ENCODE measurements around the gene SART1.

The SART1 gene

GRCh38 chr11:65921033-65921555 is 40.4 kb upstream of the SART1 start:
- H3K4me1 Mint-ChIP-seq (ENCODE audit: low read depth), result peaks cover 41% of the 10 kb centered on the region
- peak overlapping the region; percentile 93 for H3K27ac Mint-ChIP-seq
- H3K36me3 Mint-ChIP-seq (ENCODE audit: low read depth), result peaks cover 45% of the 10 kb centered on the region
- H3K27me3 Mint-ChIP-seq, result no peaks in the 10 kb centered on the region
- DNase-seq, result no peak
- peak overlapping the region; percentile 93 for H3K4me3 Mint-ChIP-seq
- H3K9me3 Mint-ChIP-seq, result no peaks in the 10 kb centered on the region

- peaks cover 33% of the 10 kb centered on the region for H3K4me1 Mint-ChIP-seq (ENCODE audit: low read depth)
- peaks cover 44% of the 10 kb centered on the region for H3K36me3 Mint-ChIP-seq (ENCODE audit: low read depth)
- DNase-seq, result no peak
- no peaks in the 10 kb centered on the region for H3K27me3 Mint-ChIP-seq
- H3K9me3 Mint-ChIP-seq, result no peaks in the 10 kb centered on the region
- peak overlapping the region; percentile 10 for H3K4me3 Mint-ChIP-seq
- H3K27ac Mint-ChIP-seq, result peak overlapping the region; percentile 44
Measured at GRCh38 chr11:65921876-65922275, 39.7 kb upstream of the SART1 start.

GRCh38 chr11:65922565-65922964 is 39.0 kb upstream of the SART1 start:
- Mint-ChIP-seq H3K4me3 (no peak overlapping the region), H3K4me1 (ENCODE audit: low read depth) (peaks cover 33% of the 10 kb centered on the region), H3K36me3 (ENCODE audit: low read depth) (peaks cover 43% of the 10 kb centered on the region), H3K27ac (peak overlapping the region; percentile 35), H3K27me3 (no peaks in the 10 kb centered on the region), H3K9me3 (no peaks in the 10 kb centered on the region)
- DNase-seq, result no peak

- H3K27me3 Mint-ChIP-seq, result no peaks in the 10 kb centered on the region
- H3K4me1 Mint-ChIP-seq (ENCODE audit: low read depth), result peaks cover 38% of the 10 kb centered on the region
- H3K9me3 Mint-ChIP-seq, result no peaks in the 10 kb centered on the region
- H3K36me3 Mint-ChIP-seq (ENCODE audit: low read depth), result peaks cover 28% of the 10 kb centered on the region
- H3K27ac Mint-ChIP-seq, result peak overlapping the region; percentile 70
- no peak overlapping the region for H3K4me3 Mint-ChIP-seq
- DNase-seq, result no peak
Measured at GRCh38 chr11:65925397-65925796, 36.1 kb upstream of the SART1 start.

GRCh38 chr11:65927904-65928397 is 33.6 kb upstream of the SART1 start:
- H3K27me3 Mint-ChIP-seq, result no peaks in the 10 kb centered on the region
- H3K4me1 Mint-ChIP-seq (ENCODE audit: low read depth), result peaks cover 42% of the 10 kb centered on the region
- peaks cover 9% of the 10 kb centered on the region for H3K36me3 Mint-ChIP-seq (ENCODE audit: low read depth)
- no peaks in the 10 kb centered on the region for H3K9me3 Mint-ChIP-seq
- peak overlapping the region; percentile 72 for H3K4me3 Mint-ChIP-seq
- peak overlapping the region; percentile 94 for H3K27ac Mint-ChIP-seq
- DNase-seq, result peak; percentile 74

GRCh38 chr11:65928667-65929066 is 32.9 kb upstream of the SART1 start:
- Mint-ChIP-seq H3K27ac (peak overlapping the region; percentile 94), H3K9me3 (no peaks in the 10 kb centered on the region), H3K4me3 (peak overlapping the region; percentile 72), H3K36me3 (ENCODE audit: low read depth) (peaks cover 3% of the 10 kb centered on the region), H3K27me3 (no peaks in the 10 kb centered on the region), H3K4me1 (ENCODE audit: low read depth) (peaks cover 40% of the 10 kb centered on the region)
- no peak for DNase-seq

GRCh38 chr11:65931773-65932557 is 29.6 kb upstream of the SART1 start:
- Mint-ChIP-seq H3K36me3 (ENCODE audit: low read depth) (no peaks in the 10 kb centered on the region), H3K27me3 (no peaks in the 10 kb centered on the region), H3K4me3 (no peak overlapping the region), H3K4me1 (ENCODE audit: low read depth) (peaks cover 38% of the 10 kb centered on the region), H3K9me3 (no peaks in the 10 kb centered on the region), H3K27ac (peak overlapping the region; percentile 63)
- no peak for DNase-seq

- Mint-ChIP-seq H3K4me3 (no peak overlapping the region), H3K27ac (no peak overlapping the region)
Measured at GRCh38 chr11:65932558-65932919, 29.0 kb upstream of the SART1 start.

GRCh38 chr11:65934014-65934413 is 27.5 kb upstream of the SART1 start:
- Mint-ChIP-seq H3K9me3 (no peaks in the 10 kb centered on the region), H3K27me3 (no peaks in the 10 kb centered on the region), H3K4me3 (no peak overlapping the region), H3K4me1 (ENCODE audit: low read depth) (peaks cover 18% of the 10 kb centered on the region), H3K27ac (no peak overlapping the region), H3K36me3 (ENCODE audit: low read depth) (no peaks in the 10 kb centered on the region)
- no peak for DNase-seq

More at GRCh38 chr11:65932558-65932919, 29.0 kb upstream of the SART1 start:
- no peak for DNase-seq
- Mint-ChIP-seq H3K9me3 (no peaks in the 10 kb centered on the region), H3K27me3 (no peaks in the 10 kb centered on the region), H3K36me3 (ENCODE audit: low read depth) (no peaks in the 10 kb centered on the region), H3K4me1 (ENCODE audit: low read depth) (peaks cover 33% of the 10 kb centered on the region)

GRCh38 chr11:65937766-65938165 is 23.8 kb upstream of the SART1 start:
- no peaks in the 10 kb centered on the region for H3K9me3 Mint-ChIP-seq
- no peak overlapping the region for H3K4me3 Mint-ChIP-seq
- peaks cover 8% of the 10 kb centered on the region for H3K4me1 Mint-ChIP-seq (ENCODE audit: low read depth)
- no peak for DNase-seq
- no peak overlapping the region for H3K27ac Mint-ChIP-seq
- no peaks in the 10 kb centered on the region for H3K36me3 Mint-ChIP-seq (ENCODE audit: low read depth)
- no peaks in the 10 kb centered on the region for H3K27me3 Mint-ChIP-seq

- DNase-seq, result no peak
- Mint-ChIP-seq H3K27me3 (no peaks in the 10 kb centered on the region), H3K4me1 (ENCODE audit: low read depth) (peaks cover 8% of the 10 kb centered on the region), H3K27ac (peak overlapping the region; percentile 12), H3K9me3 (no peaks in the 10 kb centered on the region), H3K4me3 (no peak overlapping the region), H3K36me3 (ENCODE audit: low read depth) (no peaks in the 10 kb centered on the region)
Measured at GRCh38 chr11:65941720-65942310, 19.7 kb upstream of the SART1 start.

GRCh38 chr11:65942531-65942930 is 19.0 kb upstream of the SART1 start:
- no peak overlapping the region for H3K27ac Mint-ChIP-seq
- DNase-seq, result no peak
- no peaks in the 10 kb centered on the region for H3K9me3 Mint-ChIP-seq
- H3K4me1 Mint-ChIP-seq (ENCODE audit: low read depth), result peaks cover 8% of the 10 kb centered on the region
- H3K4me3 Mint-ChIP-seq, result no peak overlapping the region
- no peaks in the 10 kb centered on the region for H3K27me3 Mint-ChIP-seq
- H3K36me3 Mint-ChIP-seq (ENCODE audit: low read depth), result no peaks in the 10 kb centered on the region

- Mint-ChIP-seq H3K27me3 (no peaks in the 10 kb centered on the region), H3K4me3 (no peak overlapping the region), H3K27ac (no peak overlapping the region), H3K9me3 (no peaks in the 10 kb centered on the region), H3K36me3 (ENCODE audit: low read depth) (no peaks in the 10 kb centered on the region), H3K4me1 (ENCODE audit: low read depth) (peaks cover 8% of the 10 kb centered on the region)
- DNase-seq, result no peak
Measured at GRCh38 chr11:65944191-65944590, 17.3 kb upstream of the SART1 start.

- peak overlapping the region; percentile 22 for H3K27ac Mint-ChIP-seq
- H3K9me3 Mint-ChIP-seq, result no peaks in the 10 kb centered on the region
- peaks cover 8% of the 10 kb centered on the region for H3K4me1 Mint-ChIP-seq (ENCODE audit: low read depth)
- no peaks in the 10 kb centered on the region for H3K27me3 Mint-ChIP-seq
- H3K4me3 Mint-ChIP-seq, result no peak overlapping the region
- DNase-seq, result no peak
- H3K36me3 Mint-ChIP-seq (ENCODE audit: low read depth), result no peaks in the 10 kb centered on the region
Measured at GRCh38 chr11:65944767-65945166, 16.8 kb upstream of the SART1 start.

- no peak within 1 kb of the TSS for H3K4me3 Mint-ChIP-seq
Measured at GRCh38 chr11:65945430-65945911, 16.1 kb upstream of the SART1 start, which contains the start of gene TSGA10IP. Gene TSGA10IP, plus strand, starts transcription at chr11:65945480. Its CDS starts 196 bp downstream, at chr11:65945676.

More at GRCh38 chr11:65945430-65945911, 16.1 kb upstream of the SART1 start, which contains the start of gene TSGA10IP:
- peaks cover 8% of the 10 kb centered on the region for H3K4me1 Mint-ChIP-seq (ENCODE audit: low read depth)
- H3K9me3 Mint-ChIP-seq, result no peaks in the 10 kb centered on the region
- peak within 1 kb of the TSS; percentile 22 for H3K27ac Mint-ChIP-seq
- no peak for DNase-seq
- H3K27me3 Mint-ChIP-seq, result no peaks in the 10 kb centered on the region
- H3K36me3 Mint-ChIP-seq (ENCODE audit: low read depth), result no peaks in the 10 kb centered on the region

Data from activated T-cell treated with anti-CD3 and anti-CD28 coated beads, Interleukin-2, amount 50 U/mL, for 24 hours (primary cell).